ENCODE results near the gene GJD3. TPM values are rescaled to one million over a fixed set of nuclear protein-coding genes. Genes with fewer than 3 reads are reported as not detected.

GJD3 gene
- polyA plus RNA-seq, 12 donors: 0.26 TPM; not detected in 11

- DNase-seq: peak; percentile 86
These were observed 22.6 kb downstream of the GJD3 start for GRCh38 chr17:40341808-40342503.

GRCh38 chr17:40340880-40341807 lies 23.4 kb downstream of the GJD3 start:
- peak; percentile 79 for DNase-seq

DNA sequence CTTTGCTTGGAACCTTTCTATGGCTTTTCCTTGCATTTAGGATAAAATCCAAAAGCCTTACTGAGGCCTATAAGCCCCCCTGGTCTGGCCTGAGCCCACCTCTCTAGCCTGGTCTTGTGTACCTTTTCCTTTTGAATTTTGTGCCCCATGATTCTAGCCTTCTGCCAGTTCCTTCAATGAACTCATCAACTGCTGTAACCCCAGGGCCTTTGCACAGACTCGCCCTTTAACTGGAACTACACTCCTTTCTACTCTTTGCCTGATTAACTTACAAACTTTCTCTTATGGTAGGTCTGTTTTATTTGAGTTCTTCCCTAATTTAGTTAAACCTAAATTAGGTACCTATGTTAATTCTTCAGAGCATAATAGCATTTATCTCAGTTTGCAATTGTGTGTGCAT lies 24.2 kb downstream of the GJD3 start:
- no peak for DNase-seq

GRCh38 chr17:40338941-40339649 lies 25.4 kb downstream of the GJD3 start:
- DNase-seq: no peak

GRCh38 chr17:40338058-40338457 lies 26.5 kb downstream of the GJD3 start:
- DNase-seq: no peak

GRCh38 chr17:40337351-40337750 lies 27.2 kb downstream of the GJD3 start:
- no peak for DNase-seq

DNA sequence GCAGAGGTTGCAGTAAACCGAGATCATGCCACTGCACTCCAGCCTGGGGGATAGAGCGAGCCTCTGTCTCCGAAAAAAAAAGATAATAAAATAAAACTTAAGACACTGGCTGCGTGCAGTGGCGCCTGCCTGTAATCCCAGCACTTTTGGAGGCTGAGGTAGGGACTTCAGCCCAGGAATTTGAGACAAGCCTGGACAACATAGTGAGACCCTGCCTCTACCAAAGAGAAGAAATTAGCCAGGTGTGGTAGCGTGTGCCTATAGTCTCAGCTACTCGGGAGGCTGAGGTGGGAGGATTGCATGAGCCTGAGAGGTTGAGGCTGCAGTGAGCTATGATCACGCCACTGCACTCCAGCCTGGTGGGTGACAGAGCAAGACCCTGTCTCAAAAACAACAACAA lies 28.9 kb downstream of the GJD3 start:
- no peak for DNase-seq

GRCh38 chr17:40333781-40334448 lies 30.6 kb downstream of the GJD3 start:
- DNase-seq: no peak

GRCh38 chr17:40331743-40332641 lies 32.5 kb downstream of the GJD3 start:
- peak; percentile 92 for DNase-seq

- DNase-seq: no peak
These were observed 33.6 kb downstream of the GJD3 start for GRCh38 chr17:40330850-40331470.

DNA sequence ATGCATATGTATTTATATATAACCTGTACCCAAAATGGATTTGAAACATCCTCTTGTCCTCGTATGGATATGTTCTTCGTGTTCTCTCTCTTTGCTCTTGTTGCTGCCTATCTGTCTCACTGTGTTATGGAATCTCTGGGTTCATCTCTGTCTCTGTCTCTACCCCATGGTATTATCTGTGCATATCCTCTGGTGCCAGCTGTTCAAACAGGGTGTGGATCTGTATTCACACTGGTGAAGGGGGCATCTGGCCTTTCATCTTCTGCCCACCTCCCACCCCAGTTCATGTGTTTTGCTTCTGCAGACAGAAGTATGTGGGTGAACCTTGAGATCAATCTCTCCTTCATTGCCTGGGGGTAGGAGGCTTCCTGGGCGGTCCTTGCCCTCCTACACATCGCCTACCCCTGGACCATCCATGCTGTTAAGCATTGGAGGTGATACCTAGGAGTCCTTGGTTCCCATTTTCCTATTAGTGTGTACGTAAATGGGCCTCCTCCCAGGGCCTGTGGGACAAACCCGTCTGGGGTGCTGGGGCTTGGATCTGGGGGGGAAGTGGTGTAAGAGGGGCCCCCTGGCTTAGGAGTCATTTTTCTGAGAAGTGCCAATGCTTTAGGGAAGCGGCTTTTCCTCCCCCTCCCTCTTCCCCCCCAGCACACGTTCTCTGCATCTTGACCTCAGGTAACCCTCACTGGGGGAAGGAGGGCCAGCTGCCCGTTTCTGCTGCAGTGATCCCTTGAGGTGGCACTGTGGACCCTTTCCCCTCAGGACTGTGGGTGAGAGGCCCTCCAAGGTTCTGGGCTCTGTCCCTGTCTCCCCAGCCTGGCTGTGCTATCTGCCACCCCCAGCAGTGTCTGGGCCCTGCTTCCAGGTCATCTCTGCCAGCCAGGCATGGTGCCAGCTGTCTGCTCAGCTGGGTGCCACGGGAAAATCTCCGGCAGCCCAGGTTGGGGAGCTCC lies 34.4 kb downstream of the GJD3 start:
- no peak for DNase-seq

GRCh38 chr17:40328386-40328766 lies 36.2 kb downstream of the GJD3 start:
- no peak for DNase-seq

DNA sequence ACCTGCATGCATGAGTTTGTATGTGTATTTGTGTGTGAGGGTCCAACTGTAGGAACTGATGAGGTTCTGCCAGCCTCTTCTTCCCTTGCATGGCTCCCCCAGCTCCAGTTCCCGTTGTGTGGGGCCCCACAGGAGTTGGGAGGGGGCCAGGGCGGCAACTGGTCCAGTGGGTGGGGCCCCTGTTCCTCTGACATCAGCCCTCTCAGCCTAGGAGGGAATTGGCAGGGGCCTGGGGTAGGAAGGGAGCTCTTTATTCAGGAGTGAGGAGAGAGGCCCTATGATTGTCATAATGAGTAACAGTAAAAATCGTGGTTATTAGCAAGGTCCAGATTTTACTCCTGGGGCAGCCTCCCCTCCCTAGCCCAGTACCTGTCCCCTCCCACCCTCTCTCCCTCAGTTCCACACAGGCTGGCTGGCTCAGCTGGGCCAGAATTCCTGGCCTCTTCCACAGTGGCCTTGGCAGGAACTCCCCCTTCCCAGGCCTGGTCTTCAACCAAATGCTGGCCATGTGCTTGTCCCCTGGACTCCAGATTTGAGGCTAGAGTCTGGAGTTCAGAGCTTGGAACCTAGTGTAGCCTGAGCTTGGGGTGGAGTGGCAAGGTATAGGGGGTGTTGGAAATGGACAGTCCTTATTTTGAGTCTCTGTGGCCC lies 36.7 kb downstream of the GJD3 start:
- DNase-seq: no peak

- DNase-seq: no peak
These were observed 37.2 kb downstream of the GJD3 start for GRCh38 chr17:40327244-40327729.

DNA sequence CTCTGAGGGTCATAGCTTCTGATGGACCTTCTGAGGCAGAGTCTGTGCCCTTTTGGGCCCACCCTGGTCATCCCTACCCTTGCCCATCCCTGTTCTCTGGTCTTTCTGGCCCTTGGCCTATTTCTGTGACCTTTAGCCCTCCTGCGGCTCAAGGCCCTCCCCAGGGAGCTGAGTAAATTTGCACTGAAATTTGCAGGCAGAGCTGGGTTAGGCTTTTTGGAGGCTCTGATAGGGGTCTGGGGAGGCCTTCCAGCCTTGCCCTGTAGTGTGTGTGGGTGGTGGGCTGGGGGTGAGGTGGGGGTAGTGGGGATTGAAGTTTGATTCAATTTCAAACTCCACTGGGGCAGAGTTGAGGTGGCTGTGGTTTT lies 37.7 kb downstream of the GJD3 start:
- no peak for DNase-seq

GRCh38 chr17:40326014-40326831 lies 38.3 kb downstream of the GJD3 start:
- DNase-seq: no peak
